PFSK-1 (cell line): ENCODE measurements around the gene ANKRD18A.

Experiments used
- FOXP2 ChIP-seq: optimal IDR thresholded peaks from 2 replicates; pipeline ENCODE3; 2011; ENCODE audit warnings: borderline replicate concordance, control low read depth, inconsistent platforms; ENCODE audit not compliant: insufficient read depth; ENCODE audit errors: extremely low read length, extremely low read depth
- POLR2AphosphoS5 ChIP-seq: IDR thresholded peaks from 2 replicates; pipeline ENCODE4 v1.6.1; 2012; ENCODE audit warnings: low read depth, mild to moderate bottlenecking, control low read depth, low read length, moderate library complexity
- REST ChIP-seq, 2 experiments: IDR thresholded peaks; 2 replicates each; pipeline versions ENCODE4 v1.6.1 to v1.8.0; 2011 to 2012; ENCODE audit warnings: low read depth in 2 of 2, low read length in 2 of 2, control low read depth in 1 of 2, inconsistent platforms in 1 of 2, mild to moderate bottlenecking in 1 of 2, moderate library complexity in 1 of 2; ENCODE audit not compliant: insufficient read depth in 1 of 2
- SIN3A ChIP-seq: IDR thresholded peaks from 2 replicates; pipeline ENCODE4 v1.6.1; 2012; ENCODE audit warnings: mild to moderate bottlenecking, low read length, moderate library complexity, borderline replicate concordance; ENCODE audit not compliant: insufficient read depth
- TAF1 ChIP-seq: IDR thresholded peaks from 2 replicates; pipeline ENCODE4 v1.6.1; 2012; ENCODE audit warnings: low read length, control low read depth, borderline replicate concordance; ENCODE audit not compliant: insufficient read depth

Gene ANKRD18A

DNA sequence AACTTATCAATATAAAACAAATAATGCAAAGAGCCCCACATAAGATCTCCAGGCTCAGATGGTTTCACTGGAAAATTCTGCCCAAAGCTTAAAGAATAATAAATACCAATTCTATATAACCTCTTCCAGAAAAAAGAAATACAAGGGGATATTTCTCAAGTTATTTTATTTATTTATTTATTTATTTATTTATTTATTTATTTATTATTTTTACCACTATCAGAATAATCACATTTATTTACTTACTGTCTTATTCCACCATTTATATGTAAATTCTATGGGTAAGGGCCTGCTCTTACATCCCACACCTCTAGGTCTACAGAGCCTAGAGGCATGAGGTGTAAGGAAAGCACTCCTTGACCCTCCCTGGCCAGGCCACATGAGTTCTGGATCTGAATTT, 91.1 kb downstream of the ANKRD18A start:
- no peak for TF ChIP-seq SIN3A
- no peak for TF ChIP-seq REST (IDR thresholded peaks at IDR 0.05; ENCODE audit: insufficient read depth in 1 of 2, low read depth in 2 of 2, low read length in 2 of 2)
- no peak for TF ChIP-seq FOXP2
- no peak for TF ChIP-seq POLR2AphosphoS5
- TF ChIP-seq TAF1, result no peak

GRCh38 chr9:38527503-38527902, 92.9 kb downstream of the ANKRD18A start:
- TF ChIP-seq POLR2AphosphoS5, result no peak
- no peak for TF ChIP-seq TAF1
- no peak for TF ChIP-seq FOXP2
- TF ChIP-seq REST (IDR thresholded peaks at IDR 0.05; ENCODE audit: insufficient read depth in 1 of 2, low read depth in 2 of 2, low read length in 2 of 2), result no peak
- no peak for TF ChIP-seq SIN3A

GRCh38 chr9:38526591-38526990, 93.8 kb downstream of the ANKRD18A start:
- TF ChIP-seq POLR2AphosphoS5, result no peak
- no peak for TF ChIP-seq REST (IDR thresholded peaks at IDR 0.05; ENCODE audit: insufficient read depth in 1 of 2, low read depth in 2 of 2, low read length in 2 of 2)
- no peak for TF ChIP-seq TAF1
- TF ChIP-seq SIN3A, result no peak
- no peak for TF ChIP-seq FOXP2

DNA sequence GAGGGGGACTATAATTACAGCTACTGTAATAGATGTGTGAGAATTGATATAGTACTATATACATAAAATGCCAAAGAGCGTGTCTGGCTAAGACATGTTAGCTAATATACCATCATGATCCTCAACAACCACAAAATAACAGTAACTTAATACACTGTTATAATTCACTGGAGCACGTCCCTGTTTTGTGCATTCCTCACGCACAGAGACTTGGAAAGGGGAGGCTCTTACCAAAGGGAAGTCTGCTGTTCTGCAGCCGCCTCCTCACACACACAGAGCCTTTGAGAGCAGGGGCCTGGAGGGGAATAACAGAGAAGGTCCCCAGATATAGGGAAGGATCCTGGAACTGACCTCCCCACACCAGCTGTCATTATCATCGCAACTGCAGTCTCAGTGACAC, 97.3 kb downstream of the ANKRD18A start:
- TF ChIP-seq REST (IDR thresholded peaks at IDR 0.05; ENCODE audit: insufficient read depth in 1 of 2, low read depth in 2 of 2, low read length in 2 of 2) (no peak), POLR2AphosphoS5 (no peak), SIN3A (no peak), TAF1 (no peak), FOXP2 (no peak)

GRCh38 chr9:38521762-38522161, 98.6 kb downstream of the ANKRD18A start:
- no peak for TF ChIP-seq POLR2AphosphoS5
- TF ChIP-seq SIN3A, result no peak
- no peak for TF ChIP-seq REST (IDR thresholded peaks at IDR 0.05; ENCODE audit: insufficient read depth in 1 of 2, low read depth in 2 of 2, low read length in 2 of 2)
- no peak for TF ChIP-seq FOXP2
- TF ChIP-seq TAF1, result no peak
